Measurements from ENCODE around the gene TMEM132C. TPM values are rescaled to one million over a fixed set of nuclear protein-coding genes. Genes with fewer than 3 reads are reported as not detected.

Gene TMEM132C
- total RNA-seq, 4 donors from 2014 or later, result 1.2 to 3.8 (median 2.3) TPM

DNA sequence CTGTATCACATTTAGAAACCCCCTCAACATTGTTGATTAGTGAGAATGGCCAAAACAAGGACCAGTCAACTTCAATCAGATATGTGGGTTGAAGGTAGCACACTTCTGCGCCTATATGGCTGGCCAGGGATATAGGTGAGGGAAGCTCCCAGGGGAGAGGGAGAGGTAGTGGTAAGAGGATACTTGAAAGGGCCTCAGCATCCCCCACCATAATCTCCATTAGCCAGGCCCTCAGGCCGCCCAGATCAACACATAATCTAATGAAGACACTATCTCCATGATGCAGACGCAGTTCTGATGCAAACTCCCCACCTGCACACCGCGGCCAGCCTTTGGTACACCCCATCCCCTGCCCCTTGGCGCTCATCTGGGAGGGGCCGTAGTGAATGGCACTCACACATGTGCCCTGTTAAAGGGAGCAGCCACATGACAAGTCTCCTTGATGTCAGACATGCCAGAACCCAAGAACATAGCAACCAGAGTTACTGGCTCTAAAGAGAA lies 158.0 kb downstream of the TMEM132C start:
- H3K4me3 ChIP-seq, result no peak overlapping the region
- 82% methylated on average over 7 of the region's 7 CpGs for WGBS
- no peak overlapping the region for H3K27ac ChIP-seq
- no peaks in the 10 kb centered on the region for H3K36me3 ChIP-seq
- TF ChIP-seq POLR2AphosphoS5 (IDR thresholded peaks at IDR 0.05), result no peak
- no peak for TF ChIP-seq CTCF (IDR thresholded peaks at IDR 0.05)
- no peak for TF ChIP-seq EP300 (IDR thresholded peaks at IDR 0.05)
- TF ChIP-seq POLR2A (IDR thresholded peaks at IDR 0.05), result no peak
- no peaks in the 10 kb centered on the region for H3K9me3 ChIP-seq
- H3K4me1 ChIP-seq, result peaks cover 3% of the 10 kb centered on the region
- H3K27me3 ChIP-seq, result no peaks in the 10 kb centered on the region
- DNase-seq (ENCODE audit: low spot score in 2 of 2), result no peak

DNA sequence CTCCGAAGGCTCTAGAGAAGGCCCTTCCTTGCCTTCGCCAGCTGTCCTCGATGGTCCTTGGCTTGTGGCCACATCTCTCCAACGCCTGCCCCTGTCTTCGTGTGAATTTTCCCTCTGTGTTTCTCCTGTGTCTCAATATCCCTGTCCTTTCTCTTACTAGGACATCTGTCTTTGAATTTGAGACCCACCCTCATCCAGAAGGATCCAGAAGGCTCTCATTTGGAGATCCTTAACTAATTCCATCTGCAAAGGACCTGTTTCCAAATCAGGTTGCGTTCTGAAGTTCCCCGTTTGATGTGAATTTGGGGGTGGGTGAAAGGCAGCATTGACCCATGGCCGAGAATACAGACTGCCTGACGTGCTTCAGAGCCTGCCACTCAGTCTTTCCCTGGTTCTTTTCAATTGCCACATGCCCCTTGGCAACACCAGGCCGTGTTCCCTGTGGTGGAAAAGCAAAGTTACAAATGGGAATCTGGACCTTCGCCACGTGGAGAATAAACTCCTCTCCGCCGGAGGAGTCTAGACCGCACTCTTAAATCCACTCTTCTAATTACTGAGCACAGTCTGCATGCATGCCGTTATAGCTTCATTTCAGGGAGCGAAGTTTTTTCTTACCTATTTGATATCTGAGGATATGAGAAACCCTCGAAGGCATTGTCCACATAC lies 158.8 kb downstream of the TMEM132C start:
- 62% methylated on average over 18 of the region's 18 CpGs for WGBS
- Histone ChIP-seq H3K4me1 (peaks cover 3% of the 10 kb centered on the region), H3K4me3 (no peak overlapping the region), H3K27me3 (no peaks in the 10 kb centered on the region), H3K9me3 (no peaks in the 10 kb centered on the region), H3K27ac (no peak overlapping the region), H3K36me3 (no peaks in the 10 kb centered on the region)
- TF ChIP-seq POLR2AphosphoS5 (IDR thresholded peaks at IDR 0.05), result no peak
- TF ChIP-seq EP300 (IDR thresholded peaks at IDR 0.05), result no peak
- TF ChIP-seq CTCF (IDR thresholded peaks at IDR 0.05), result no peak
- TF ChIP-seq POLR2A (IDR thresholded peaks at IDR 0.05), result no peak
- no peak for DNase-seq (ENCODE audit: low spot score in 2 of 2)

DNA sequence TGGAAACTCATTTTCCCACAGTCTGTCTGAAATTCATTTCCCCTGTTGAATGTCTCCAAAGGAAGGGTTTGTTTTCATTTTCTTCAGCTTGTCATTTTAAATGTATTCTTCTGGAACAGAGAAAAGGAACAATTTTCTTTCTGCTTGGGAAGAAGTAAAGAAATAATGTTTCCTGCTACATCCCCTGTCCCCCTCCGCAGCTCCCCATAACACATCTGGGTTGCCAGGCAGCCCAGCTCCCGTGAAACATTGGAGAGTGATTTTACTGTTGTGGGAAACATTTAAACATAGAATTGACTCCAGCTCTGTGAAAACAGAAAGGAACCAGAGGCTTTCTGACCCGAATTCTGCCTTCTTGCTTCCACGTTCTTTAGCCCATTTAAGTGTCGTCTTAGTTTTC lies 159.5 kb downstream of the TMEM132C start:
- Histone ChIP-seq H3K4me3 (no peak overlapping the region), H3K9me3 (no peaks in the 10 kb centered on the region), H3K27ac (no peak overlapping the region), H3K4me1 (peaks cover 3% of the 10 kb centered on the region), H3K27me3 (no peaks in the 10 kb centered on the region), H3K36me3 (no peaks in the 10 kb centered on the region)
- DNase-seq (ENCODE audit: low spot score in 2 of 2), result no peak
- WGBS, result 61% methylated on average over 5 of the region's 5 CpGs
- no peak for TF ChIP-seq POLR2A (IDR thresholded peaks at IDR 0.05)
- no peak for TF ChIP-seq CTCF (IDR thresholded peaks at IDR 0.05)
- TF ChIP-seq EP300 (IDR thresholded peaks at IDR 0.05), result no peak

DNA sequence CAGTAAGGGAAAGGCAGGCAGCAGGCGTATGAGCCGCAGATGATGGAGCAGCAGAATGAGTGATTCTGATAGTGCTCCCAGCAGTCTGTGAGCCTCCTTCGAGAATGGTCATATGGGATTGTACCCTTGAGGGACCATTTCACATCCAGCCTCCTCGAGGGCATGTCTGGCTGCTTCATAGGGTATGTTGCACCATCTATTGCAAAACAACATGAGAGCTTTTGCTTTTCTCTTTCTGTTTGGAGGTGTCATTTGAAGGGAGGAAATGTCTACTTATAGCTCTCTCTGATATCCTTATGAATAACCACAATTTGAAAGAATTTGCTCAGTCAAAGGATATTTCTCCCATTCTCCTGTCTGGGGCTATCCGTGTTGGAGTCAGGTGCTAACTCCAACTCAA lies 172.8 kb downstream of the TMEM132C start:
- no peak for DNase-seq (ENCODE audit: low spot score in 2 of 2)
- TF ChIP-seq POLR2AphosphoS5 (IDR thresholded peaks at IDR 0.05) (no peak), CTCF (IDR thresholded peaks at IDR 0.05) (no peak), EP300 (IDR thresholded peaks at IDR 0.05) (no peak), POLR2A (IDR thresholded peaks at IDR 0.05) (no peak)
- H3K36me3 ChIP-seq, result no peaks in the 10 kb centered on the region
- H3K4me1 ChIP-seq, result no peaks in the 10 kb centered on the region
- no peaks in the 10 kb centered on the region for H3K9me3 ChIP-seq
- no peak overlapping the region for H3K4me3 ChIP-seq
- WGBS, result 85% methylated on average over 5 of the region's 5 CpGs
- no peak overlapping the region for H3K27ac ChIP-seq
- no peaks in the 10 kb centered on the region for H3K27me3 ChIP-seq

DNA sequence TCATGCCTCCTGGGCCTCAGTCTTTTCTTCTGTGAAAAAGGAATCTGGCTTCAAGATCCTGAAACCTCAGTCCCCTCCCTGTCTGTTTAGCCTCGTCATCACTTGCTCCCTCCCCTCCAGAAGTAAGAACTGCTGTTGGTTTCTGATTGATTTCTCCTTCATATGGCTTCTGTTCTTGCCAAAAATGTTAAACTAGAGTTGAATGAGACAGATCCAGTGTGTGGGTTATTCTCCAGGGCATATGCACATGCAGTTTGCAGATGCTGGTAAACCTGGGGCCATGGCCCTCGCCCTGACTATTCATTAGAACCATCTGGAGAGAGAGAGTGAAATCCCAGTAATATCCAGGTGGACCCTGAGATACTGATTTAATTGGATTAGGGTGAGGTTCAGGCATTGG lies 175.1 kb downstream of the TMEM132C start:
- Histone ChIP-seq H3K4me3 (no peak overlapping the region), H3K27me3 (no peaks in the 10 kb centered on the region), H3K4me1 (no peaks in the 10 kb centered on the region), H3K36me3 (no peaks in the 10 kb centered on the region), H3K27ac (no peak overlapping the region), H3K9me3 (no peaks in the 10 kb centered on the region)
- TF ChIP-seq EP300 (IDR thresholded peaks at IDR 0.05), result no peak
- no peak for TF ChIP-seq CTCF (IDR thresholded peaks at IDR 0.05)
- TF ChIP-seq POLR2A (IDR thresholded peaks at IDR 0.05), result no peak
- no peak for TF ChIP-seq POLR2AphosphoS5 (IDR thresholded peaks at IDR 0.05)
- WGBS, result 77% methylated on average over 2 of the region's 2 CpGs
- DNase-seq (ENCODE audit: low spot score in 2 of 2), result no peak
